Peyer's patch (tissue), 4 donors: Measurements from ENCODE around the gene HPX.

ENCODE experiments used
- CTCF ChIP-seq, 6 experiments: fragments of 450-650 bp in 4 of 6; fragments of 200-600 bp in 2 of 6; sonication (generic) in 1 of 6; IDR thresholded peaks; one replicate each; pipeline ENCODE4 v1.5.1; 2017 to 2019; ENCODE audit warnings: antibody characterized with exemption in 6 of 6, mild to moderate bottlenecking in 3 of 6, moderate library complexity in 1 of 6
- POLR2A ChIP-seq, 2 donors: fragments of 450-650 bp; IDR thresholded peaks; one replicate each; pipeline ENCODE4 v1.5.1; 2017; ENCODE audit warnings: antibody characterized with exemption in 2 of 2, mild to moderate bottlenecking in 2 of 2, moderate library complexity in 2 of 2

GRCh38 chr11:6410695-6411430, 29.9 kb downstream of the HPX start:
- TF ChIP-seq CTCF (IDR thresholded peaks at IDR 0.05) = no peak
- no peak for TF ChIP-seq POLR2A (IDR thresholded peaks at IDR 0.05)
